A172 (cell line): Measurements from ENCODE around the gene SLC36A4. TPM values are rescaled to one million over a fixed set of nuclear protein-coding genes. Genes with fewer than 3 reads are reported as not detected.
"Not testable (repeated sequence)": the region's sequence is repeated elsewhere in the genome, so short reads cannot be mapped to it uniquely, and the experiment has no call there.

ENCODE experiments used
- DNase-seq: peaks from one replicate; pipeline ENCODE4 v3.0.0-alpha.2; 2015; ENCODE audit warnings: low spot score
- total RNA-seq: library from RNA; depleted of rRNA; stranded (reverse); fragments of >200 nt; shearing (Covaris generic); gene quantifications from 2 replicates; pipeline ENCODE4 v1.2.3, GENCODE V29; 2014

SLC36A4 gene
- total RNA-seq, 1 experiment from 2014 or later, result 11.8 TPM

DNA sequence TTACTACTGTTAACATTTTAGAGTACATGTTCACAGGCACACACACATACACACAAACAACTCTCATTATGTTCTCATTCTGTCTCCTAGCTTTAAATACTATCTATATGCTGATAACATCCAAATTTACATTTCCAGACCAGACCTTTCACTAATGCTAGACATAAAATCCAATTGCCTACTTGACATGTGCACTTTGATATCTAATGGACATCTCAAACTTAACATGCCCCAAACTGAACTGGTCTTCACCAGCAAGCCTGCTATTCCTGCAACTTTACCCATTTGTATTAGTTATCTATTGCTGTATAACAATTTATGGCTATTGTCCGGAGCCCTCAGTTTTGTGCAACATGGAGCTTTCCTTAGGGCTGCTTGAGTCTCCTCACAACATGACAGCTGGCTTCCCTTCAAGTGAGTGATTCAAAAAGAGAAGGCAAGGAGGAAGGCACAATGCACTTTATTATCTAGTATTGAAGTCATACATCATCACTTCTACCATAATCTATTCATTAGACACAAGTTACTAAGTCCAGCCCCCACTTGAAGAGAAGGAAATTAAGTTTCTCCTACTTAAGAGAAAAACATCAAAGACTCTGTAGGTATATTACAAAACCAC, 3.0 kb downstream of the SLC36A4 start:
- no peak for DNase-seq

DNA sequence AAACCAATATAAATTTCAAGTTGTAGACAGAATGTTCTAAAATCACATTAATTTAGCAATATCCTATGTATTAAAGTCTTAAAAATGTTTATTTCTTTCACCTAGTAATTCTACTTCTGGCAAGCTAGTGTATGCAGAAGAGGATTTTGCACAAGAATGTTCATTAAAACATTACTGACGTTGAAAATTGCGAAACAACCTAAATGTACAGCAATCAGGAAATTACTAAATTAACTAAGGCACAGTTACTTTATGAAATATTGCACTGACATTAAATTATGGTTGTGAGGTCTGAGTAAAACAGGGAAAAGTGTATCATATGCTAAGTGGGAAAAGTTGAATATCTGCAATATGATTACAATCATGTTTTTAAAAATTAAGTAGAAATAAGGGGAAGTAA, 4.1 kb downstream of the SLC36A4 start:
- no peak for DNase-seq

DNA sequence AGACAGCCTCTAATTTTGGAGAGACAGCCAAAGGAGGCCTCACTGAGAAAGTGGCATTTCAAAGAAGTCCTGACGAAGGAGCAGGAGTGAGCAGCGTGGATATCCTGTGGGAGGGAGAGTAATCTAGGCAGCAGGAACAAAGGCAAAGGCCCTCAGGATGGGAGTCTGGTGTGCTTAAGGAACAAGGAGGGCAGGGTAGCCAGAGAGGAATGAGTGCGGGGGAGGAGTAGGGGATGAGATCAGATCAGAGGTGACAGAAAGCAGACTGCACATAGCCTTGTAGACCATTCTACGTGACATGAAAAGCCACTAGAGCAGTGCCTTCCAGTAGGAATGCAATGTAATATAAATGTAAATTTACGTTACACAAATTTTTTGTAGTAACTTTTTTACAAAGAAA, 5.6 kb downstream of the SLC36A4 start:
- DNase-seq, result no peak

DNA sequence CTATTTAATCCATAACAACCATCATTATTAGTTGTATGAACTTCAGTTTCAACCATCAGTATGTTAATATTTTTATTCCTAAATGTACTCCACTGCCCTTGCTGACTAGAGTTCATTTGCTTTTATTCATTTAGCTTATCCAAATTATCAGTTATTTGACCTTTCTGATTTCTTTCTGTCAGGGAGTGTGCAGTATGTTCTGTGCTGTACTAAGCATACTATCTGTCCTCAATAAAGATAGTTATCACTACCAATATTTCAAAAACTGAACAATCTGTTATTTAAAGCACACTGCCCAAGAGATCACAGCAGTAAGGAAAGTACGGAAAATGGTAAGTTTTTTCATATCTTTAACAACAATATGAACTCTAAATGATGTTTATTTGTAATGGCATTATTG, 8.3 kb downstream of the SLC36A4 start:
- no peak for DNase-seq

DNA sequence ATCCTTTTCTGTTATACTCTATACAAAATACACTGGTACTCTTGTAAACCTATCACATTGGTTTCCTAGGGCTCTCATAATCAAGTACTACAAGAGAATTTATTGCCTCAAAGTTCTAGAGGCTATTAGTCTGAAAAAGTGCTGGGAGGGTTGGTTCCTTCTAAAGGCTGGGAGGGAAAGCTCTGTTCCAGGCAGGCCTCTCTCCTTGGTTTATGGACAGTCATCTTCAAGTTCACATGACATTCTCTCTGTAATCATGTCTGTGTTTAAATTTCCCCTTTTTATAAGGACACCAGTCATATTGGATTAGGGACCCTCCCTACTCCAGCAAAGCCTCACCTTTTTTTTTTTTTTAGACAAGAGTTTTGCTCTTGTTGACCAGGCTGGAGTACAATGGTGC, 9.1 kb downstream of the SLC36A4 start:
- no peak for DNase-seq

DNA sequence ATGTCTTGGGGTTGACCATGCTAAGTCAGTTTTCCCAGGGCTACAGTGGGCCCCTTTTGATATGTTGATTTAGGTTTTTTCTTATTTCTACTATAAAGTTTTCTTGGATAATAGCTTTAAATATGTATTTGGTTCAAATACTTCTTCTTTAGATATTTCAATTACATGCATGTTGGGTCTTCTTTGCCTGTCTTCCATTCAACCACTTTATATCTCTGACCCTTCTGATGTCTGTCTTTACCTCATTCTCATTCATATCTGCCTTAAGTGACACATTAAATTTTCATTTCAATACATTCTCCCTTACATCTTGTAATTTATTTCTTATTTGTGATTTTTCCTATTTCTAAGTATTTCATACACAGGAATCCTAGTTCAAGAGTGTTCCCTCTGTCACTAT, 10.5 kb downstream of the SLC36A4 start:
- DNase-seq, result no peak

DNA sequence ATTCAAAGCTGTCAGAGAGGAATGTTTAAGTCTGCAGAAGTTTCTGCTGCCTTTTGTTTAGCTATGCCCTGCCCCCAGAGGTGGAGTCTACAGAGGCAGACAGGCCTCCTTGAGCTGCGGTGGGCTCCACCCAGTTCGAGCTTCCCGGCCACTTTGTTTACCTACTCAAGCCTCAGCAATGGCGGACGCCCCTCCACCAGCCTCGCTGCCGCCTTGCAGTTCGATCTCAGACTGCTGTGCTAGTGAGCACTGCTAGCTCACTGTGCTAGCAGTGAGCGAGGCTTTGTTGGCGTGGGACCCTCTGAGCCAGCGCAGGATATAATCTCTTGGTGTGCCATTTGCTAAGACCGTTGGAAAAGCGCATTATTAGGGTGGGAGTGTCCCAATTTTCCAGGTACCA, 19.9 kb downstream of the SLC36A4 start:
- DNase-seq, result not testable (repeated sequence)

DNA sequence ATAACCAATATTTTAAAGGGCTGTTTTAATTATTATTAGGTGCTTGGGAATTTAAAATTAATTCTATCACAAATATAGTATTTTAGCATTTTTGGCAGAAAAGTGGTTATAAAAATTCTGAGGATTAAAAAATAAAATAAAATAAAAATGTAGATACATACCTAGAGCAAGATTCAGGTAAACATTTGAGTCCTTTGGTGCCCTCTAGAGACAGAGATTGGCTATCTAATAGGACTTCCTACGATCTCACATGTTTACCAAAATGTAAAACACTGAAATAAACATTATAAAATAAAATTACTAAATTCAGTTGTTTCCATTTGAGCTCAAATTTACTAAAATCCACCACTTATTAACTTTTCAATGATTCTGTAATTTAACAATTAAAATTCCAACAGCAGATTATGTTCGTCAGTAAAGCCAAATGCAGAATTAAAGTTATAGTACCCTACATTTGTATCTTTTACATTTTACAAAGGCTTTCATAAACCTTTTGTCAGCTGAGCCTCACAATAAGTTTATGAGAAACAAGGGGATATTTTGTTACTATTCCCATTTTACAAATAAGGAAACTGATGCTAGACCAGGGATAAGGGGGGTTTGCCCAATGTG, 27.7 kb downstream of the SLC36A4 start:
- peak; percentile 13 for DNase-seq

DNA sequence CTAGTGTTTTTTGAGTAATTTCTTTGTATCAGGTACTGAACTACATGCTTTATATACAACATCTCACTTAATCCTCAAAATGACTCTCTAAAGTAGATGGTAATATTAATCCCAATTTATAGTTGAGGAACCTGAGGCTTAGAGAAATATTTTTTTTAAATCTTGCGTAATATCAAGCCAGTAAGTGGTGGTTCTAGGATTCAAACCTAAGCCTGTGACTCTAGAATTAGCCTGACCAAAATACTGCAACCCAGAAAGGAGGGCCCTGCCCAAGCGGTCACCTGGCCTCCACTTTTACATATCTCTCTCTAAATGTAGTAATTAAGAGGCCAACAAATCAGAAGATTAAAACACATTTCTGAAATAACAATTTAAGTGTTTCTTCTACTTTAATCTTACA, 28.6 kb downstream of the SLC36A4 start:
- no peak for DNase-seq

DNA sequence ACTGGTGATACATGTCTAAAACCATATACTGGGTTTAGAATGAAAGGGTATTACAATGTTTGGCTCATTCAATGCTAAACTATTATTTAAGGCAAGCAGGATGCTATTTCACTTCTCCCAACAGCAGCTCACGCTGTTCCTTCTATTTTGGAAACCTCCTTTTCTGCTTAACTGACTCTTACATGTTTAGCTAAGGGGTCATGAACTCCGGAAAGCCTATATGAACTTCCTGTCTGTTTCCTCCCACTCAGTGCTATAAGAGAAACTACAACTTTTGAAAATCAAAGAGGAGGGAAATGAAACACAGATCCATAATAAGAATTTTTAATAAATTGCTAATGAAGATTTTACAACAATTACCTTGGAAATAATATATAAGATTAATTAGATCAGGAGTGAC, 30.9 kb downstream of the SLC36A4 start:
- no peak for DNase-seq

DNA sequence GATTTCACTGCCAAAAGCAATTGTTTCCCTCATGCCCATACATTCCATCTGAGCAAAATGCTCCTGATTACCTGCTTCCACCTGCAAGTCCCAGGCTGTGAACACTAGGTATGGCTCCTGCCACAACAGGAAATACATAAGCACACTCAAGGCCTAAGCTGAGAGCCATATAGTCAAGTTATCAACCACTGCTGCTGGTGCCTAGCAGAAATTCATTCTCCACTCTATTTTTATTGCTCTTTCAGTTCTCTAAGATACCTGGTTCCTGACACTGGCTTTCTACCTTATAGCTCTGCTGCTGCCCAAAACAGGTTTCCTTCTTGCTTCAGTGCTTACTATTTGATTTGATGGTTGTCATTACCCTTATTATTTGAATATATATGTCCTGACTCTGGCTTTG, 31.6 kb downstream of the SLC36A4 start:
- DNase-seq, result no peak

DNA sequence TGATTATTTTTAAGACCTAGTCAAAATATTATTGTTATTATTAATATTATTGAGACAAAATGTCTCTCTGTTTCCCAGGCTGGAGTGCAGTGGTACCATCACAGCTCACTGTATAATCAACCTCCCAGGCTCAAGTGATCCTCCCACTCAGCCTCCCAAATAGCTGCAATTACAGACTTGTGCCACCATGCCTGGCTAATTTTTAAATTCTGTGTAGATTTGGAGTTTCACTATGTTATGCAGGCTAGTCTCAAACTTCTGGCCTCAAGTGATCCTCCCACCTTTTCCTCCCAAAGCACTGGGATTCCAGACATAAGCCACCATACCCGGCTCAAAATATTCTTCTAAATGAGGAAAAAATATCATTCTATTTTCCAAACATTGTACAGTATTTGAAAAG, 37.0 kb downstream of the SLC36A4 start:
- DNase-seq, result no peak

DNA sequence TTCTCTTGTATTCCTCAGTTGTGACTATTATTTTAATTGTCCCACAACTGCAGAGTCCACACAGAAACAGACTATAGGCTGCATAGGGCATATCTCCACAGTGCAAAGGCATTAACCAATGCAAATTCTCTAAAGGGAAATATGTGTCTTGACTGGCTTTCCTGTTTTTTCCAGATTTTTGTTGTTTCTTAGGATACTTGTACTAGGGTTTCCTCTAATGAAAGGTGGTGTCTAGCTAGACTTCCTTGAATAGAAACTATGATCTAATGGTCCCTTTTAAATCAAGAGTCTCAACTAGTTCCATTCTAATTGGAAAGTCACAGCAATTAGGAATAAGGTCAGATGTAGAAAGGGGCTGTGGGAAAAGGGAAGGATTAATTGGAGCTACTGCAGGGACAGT, 37.6 kb downstream of the SLC36A4 start:
- DNase-seq, result no peak

DNA sequence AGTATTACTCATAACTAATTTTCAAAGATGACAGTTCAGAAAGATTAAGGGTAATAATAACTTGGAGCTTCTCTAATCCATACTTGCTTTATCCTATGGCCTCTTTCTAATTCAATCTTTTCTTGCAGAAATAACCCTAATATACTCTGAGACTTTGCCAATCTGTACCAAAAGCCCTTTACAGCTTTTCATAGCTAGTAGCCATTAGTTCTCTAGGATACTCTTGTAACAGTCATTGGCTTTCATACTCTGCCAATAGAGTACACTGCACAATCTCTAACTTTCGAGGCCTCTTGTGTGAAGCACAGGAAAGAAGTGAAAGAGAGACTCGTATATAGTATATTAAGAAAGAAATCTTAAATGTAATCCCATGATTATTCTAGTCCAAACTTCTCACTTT, 38.1 kb downstream of the SLC36A4 start:
- no peak for DNase-seq

DNA sequence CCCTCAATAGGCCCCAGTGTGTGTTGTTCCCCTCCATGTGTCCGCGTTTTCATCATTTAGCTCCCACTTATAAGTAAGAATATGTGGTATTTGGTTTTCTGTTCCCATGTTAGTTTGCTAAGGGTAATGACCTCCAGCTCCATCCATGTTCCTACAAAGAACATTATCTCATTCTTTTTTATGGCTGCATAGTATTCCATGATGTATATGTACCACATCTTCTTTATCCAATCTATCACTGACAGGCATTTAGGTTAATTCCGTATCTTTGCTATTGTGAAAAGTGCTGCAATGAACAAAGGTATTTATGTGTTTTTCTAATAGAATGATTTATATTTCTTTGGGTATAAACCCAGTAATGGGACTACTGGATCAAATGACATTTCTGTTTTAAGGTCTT, 42.1 kb downstream of the SLC36A4 start:
- DNase-seq, result no peak

DNA sequence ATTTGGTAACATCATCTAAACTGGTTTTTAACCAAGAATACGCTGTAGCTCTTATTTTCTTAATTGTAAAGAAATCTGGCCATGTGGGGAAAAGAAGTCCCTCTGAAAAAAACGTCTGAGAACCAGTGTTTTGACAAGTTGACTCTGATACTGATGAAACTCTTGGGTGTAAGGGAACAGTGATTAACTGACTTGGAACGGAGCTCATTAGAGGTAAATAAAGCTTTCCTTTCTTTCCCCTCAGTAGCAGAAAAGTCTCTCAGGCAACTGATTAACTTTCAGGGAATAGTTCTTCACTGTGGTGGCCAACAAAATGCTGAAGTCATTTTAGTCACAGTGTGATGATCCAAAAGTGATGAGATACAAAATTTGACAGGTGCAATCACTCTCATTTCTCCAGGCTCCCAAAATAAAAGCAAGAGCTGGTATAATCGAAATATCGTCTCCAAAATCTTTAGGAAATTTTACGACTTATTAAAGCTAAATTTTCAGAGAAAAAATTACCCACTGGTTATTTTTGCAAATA, 52.3 kb downstream of the SLC36A4 start:
- DNase-seq, result no peak

DNA sequence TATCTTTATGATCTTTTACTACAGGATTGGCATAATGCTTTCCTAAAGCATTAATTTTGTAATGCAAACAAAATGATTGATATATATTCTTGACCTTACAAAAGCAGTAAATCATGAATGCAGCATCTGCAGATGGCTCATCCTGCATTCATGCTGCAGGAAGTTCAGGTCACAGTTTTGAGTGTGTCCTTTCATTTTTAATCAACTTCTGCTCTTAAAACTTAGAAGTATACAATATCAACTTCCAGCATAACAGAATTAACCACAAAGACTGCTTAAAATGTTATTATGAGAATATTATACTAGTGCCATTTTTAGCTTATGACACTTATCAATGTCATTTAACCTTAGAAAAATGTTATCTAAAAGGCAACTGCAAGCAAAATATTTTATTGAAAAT, 54.0 kb downstream of the SLC36A4 start:
- no peak for DNase-seq

DNA sequence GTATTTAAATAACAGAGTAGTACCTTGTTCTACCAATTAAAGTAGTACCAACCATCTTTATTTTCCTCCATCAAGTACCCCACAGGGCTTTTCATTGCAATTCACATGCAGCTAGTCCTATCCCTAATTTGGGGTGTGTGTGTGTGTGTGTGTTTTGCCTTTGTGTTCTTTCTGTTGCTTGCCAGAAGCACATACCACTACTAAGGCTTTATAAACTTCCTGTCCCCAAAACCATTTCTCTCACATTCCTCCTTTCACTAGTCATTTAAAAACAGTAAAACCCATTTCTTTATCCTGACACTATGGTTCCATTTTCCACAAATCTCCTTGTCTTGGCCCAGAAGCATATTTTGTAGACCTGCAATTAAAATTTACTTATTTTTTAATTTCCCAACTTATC, 54.6 kb downstream of the SLC36A4 start:
- no peak for DNase-seq

DNA sequence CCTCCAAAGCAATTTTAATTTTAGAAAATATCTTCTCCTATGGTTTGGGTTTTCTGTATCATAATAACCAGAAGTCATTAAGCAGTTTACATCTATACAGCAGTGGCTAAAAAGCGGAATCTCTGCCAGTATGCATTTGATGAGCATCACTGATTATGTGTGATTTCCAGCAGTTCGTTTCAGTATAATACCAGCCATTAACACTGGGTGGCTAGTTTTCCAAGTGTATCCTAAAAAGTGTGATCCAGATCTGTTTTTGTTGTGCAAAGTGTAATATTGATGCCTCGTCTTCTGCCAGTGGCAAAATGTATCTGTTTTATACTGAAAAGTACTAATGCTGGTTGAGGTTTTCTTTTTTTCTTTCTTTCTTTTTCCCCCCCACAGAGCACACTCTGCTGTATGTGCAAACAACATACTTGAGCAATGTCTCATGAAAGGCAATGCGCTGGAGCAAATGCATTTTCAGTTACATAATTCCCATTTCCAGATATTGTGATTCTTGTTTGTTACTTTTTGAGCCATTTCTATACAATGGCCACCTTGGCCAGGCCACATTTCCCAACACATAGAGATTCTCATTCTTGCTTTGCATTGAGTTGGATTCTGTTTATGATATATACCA, 64.2 kb downstream of the SLC36A4 start:
- no peak for DNase-seq

DNA sequence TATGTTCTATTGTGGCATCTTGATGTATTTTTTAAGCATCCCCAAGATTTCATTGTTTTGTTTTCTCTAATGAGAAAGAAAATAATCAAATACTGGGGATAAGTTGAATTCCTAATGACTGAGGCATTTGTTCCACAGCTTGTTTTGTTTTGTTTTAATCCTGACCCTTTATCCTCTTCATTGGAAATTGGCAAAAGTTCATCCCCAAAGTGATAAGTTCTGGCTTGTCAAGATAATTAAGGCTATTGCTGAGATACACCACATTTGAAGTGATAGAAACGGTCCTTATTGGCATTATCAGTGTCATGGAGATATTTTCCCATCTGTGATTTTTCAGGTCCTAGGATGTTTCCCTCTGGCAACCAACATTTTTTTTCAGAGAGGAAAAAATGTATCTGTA, 65.0 kb downstream of the SLC36A4 start:
- DNase-seq, result no peak

DNA sequence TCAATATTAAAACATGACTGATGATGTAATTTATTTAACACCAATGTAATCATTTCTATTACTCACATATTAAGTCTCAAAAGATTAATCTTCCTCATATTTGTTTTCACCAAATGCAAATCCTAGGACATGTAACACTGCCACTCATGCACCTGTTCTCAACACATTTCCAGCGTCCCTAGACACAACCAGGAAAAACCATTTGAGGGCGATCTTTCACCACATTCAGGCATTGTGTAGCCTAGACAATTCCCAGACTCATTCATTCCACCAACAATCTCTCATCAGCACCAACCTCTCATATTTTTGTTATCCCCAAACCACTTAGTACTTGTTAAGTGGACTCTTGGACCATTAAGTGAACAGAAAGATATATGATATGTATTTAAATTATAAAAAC, 66.1 kb downstream of the SLC36A4 start:
- no peak for DNase-seq

DNA sequence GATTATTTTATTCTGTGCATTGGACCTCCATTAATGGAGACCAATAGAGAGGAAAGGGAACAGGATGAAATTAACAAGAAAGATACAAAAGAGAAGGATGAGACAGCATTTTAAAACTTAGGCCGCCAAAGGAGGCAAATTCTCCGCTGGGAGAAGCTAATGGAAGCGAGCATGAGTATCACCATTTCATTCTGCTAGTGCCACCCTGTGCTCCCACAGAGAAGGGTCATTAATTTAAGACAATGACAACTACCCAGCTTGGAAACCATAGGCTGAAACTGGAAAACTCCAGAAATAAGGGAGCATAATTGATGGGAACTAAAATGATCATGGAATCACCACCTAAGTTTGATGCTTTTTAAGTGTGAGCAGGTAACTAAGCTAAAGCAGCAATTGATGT, 69.2 kb downstream of the SLC36A4 start:
- DNase-seq, result no peak

DNA sequence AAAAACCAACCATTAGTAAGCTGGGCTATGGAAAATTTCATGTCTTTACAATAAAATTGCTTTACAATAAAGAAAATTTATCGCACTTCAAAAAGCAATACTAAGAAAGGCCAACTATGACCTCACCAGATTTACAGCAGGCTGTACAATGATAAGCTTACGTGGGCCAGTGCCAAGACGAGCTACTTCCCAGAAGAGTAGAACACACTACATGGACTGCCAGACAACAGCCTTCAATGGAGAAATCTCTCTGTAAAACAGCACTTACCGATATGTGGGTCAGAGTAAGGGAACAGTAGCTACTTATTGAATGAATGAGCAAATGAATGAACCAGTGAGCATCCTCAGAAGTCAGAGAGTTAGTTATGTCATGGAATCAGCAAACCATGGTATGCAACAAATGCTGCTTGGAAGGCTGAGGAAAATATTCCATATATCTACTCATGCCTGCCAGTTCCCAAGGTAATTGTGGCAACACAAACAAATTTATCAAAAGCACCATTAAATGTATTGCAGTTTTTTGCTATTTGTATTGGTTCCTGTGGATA, 74.4 kb downstream of the SLC36A4 start:
- no peak for DNase-seq
